ENCODE data around the gene BCORL1. TPM values are rescaled to one million over a fixed set of nuclear protein-coding genes. Genes with fewer than 3 reads are reported as not detected.

Gene BCORL1
- polyA plus RNA-seq, 1 donor from 2014 or later: 1.0 TPM

DNA sequence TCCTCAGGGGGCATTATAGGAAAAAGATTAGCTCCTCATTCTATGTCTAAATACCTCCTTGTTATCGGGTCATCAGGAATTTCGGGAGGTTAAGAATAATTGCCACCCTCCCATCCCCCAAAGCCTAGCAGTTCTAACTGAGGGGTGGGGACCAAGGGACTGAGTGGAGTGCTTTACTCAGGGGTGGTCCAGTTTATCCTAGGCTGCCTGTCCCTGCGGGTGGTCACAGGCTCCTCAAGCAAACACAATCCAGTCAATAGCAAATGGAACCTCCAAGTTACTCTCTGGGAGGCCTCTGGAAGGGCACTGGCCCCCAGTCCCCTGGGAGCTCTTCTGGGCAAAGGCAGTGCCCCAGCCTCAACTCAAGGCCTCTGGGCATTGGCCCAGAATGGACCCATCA, 121.2 kb downstream of the BCORL1 start:
- no peak for TF ChIP-seq EZH2 (IDR thresholded peaks at IDR 0.05; ENCODE audit: borderline replicate concordance, insufficient read depth, low read length, poor library complexity, severe bottlenecking)
- no peak for TF ChIP-seq SMC3 (conservative IDR thresholded peaks at IDR 0.05; ENCODE audit: poor library complexity)
- TF ChIP-seq RAD21 (conservative IDR thresholded peaks at IDR 0.05): no peak
- TF ChIP-seq, protein P1, sequence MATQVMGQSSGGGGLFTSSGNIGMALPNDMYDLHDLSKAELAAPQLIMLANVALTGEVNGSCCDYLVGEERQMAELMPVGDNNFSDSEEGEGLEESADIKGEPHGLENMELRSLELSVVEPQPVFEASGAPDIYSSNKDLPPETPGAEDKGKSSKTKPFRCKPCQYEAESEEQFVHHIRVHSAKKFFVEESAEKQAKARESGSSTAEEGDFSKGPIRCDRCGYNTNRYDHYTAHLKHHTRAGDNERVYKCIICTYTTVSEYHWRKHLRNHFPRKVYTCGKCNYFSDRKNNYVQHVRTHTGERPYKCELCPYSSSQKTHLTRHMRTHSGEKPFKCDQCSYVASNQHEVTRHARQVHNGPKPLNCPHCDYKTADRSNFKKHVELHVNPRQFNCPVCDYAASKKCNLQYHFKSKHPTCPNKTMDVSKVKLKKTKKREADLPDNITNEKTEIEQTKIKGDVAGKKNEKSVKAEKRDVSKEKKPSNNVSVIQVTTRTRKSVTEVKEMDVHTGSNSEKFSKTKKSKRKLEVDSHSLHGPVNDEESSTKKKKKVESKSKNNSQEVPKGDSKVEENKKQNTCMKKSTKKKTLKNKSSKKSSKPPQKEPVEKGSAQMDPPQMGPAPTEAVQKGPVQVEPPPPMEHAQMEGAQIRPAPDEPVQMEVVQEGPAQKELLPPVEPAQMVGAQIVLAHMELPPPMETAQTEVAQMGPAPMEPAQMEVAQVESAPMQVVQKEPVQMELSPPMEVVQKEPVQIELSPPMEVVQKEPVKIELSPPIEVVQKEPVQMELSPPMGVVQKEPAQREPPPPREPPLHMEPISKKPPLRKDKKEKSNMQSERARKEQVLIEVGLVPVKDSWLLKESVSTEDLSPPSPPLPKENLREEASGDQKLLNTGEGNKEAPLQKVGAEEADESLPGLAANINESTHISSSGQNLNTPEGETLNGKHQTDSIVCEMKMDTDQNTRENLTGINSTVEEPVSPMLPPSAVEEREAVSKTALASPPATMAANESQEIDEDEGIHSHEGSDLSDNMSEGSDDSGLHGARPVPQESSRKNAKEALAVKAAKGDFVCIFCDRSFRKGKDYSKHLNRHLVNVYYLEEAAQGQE (IDR thresholded peaks at IDR 0.05; ENCODE audit: borderline replicate concordance): no peak
- no peak for TF ChIP-seq POLR2AphosphoS5 (IDR thresholded peaks at IDR 0.05)
- TF ChIP-seq, protein P2, sequence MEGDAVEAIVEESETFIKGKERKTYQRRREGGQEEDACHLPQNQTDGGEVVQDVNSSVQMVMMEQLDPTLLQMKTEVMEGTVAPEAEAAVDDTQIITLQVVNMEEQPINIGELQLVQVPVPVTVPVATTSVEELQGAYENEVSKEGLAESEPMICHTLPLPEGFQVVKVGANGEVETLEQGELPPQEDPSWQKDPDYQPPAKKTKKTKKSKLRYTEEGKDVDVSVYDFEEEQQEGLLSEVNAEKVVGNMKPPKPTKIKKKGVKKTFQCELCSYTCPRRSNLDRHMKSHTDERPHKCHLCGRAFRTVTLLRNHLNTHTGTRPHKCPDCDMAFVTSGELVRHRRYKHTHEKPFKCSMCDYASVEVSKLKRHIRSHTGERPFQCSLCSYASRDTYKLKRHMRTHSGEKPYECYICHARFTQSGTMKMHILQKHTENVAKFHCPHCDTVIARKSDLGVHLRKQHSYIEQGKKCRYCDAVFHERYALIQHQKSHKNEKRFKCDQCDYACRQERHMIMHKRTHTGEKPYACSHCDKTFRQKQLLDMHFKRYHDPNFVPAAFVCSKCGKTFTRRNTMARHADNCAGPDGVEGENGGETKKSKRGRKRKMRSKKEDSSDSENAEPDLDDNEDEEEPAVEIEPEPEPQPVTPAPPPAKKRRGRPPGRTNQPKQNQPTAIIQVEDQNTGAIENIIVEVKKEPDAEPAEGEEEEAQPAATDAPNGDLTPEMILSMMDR (IDR thresholded peaks at IDR 0.05; ENCODE audit: poor library complexity, severe bottlenecking): no peak
- TF ChIP-seq TAF1 (IDR thresholded peaks at IDR 0.05; ENCODE audit: low read depth): no peak
- no peak for TF ChIP-seq MXI1 (conservative IDR thresholded peaks at IDR 0.05; ENCODE audit: poor library complexity, severe bottlenecking)
- no peak for TF ChIP-seq EP300 (conservative IDR thresholded peaks at IDR 0.05; ENCODE audit: poor library complexity, severe bottlenecking)
- Histone ChIP-seq H3K4me3 (ENCODE audit: low read length) (no peak overlapping the region), H3K27me3 (ENCODE audit: insufficient read depth, low read depth, low read length) (peaks cover 5% of the 10 kb centered on the region), H4K20me1 (ENCODE audit: insufficient read depth) (no peaks in the 10 kb centered on the region), H2AFZ (ENCODE audit: low read depth, low read length) (no peak overlapping the region), H3K79me2 (replicated peaks; ENCODE audit: insufficient read depth, low read length) (no peaks in the 10 kb centered on the region), H3K9ac (ENCODE audit: low read length) (no peak overlapping the region), H3F3A (ENCODE audit: insufficient read depth, low read length, poor library complexity, severe bottlenecking) (no peaks in the 10 kb centered on the region), H3K36me3 (ENCODE audit: insufficient read depth, low read length) (no peaks in the 10 kb centered on the region), H3K4me2 (ENCODE audit: low read length) (no peak overlapping the region), H3K9me2 (ENCODE audit: insufficient read depth, low read length) (no peaks in the 10 kb centered on the region), H3K27ac (ENCODE audit: low read length) (no peak overlapping the region), H3K9me3 (ENCODE audit: low read length) (no peaks in the 10 kb centered on the region)

DNA sequence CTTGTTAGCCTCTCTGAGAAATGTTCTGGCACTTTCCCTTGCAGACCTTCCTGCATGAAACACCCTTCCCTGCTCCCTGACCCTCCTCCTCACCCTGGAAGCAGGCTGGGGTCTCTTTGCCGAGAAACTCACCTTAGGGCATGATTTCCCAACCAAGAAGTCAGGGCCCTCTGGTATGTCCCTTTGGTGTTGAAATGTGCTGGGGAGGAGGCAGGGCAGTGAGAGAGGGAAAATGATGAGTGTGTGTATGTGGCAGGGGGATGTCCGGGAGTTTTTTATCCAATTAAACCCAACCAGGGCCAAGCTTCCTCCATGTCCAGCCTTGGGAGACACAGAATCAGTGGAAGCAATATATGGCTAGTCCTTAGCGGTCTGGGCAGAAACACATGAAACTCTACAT, 122.8 kb downstream of the BCORL1 start:
- Histone ChIP-seq H3K4me3 (ENCODE audit: low read length) (no peak overlapping the region), H3K4me2 (ENCODE audit: low read length) (no peak overlapping the region), H2AFZ (ENCODE audit: low read depth, low read length) (no peak overlapping the region), H3K36me3 (ENCODE audit: insufficient read depth, low read length) (no peaks in the 10 kb centered on the region), H4K20me1 (ENCODE audit: insufficient read depth) (no peaks in the 10 kb centered on the region), H3F3A (ENCODE audit: insufficient read depth, low read length, poor library complexity, severe bottlenecking) (no peaks in the 10 kb centered on the region), H3K9ac (ENCODE audit: low read length) (no peak overlapping the region), H3K9me3 (ENCODE audit: low read length) (no peaks in the 10 kb centered on the region), H3K27ac (ENCODE audit: low read length) (no peak overlapping the region), H3K9me2 (ENCODE audit: insufficient read depth, low read length) (no peaks in the 10 kb centered on the region), H3K79me2 (replicated peaks; ENCODE audit: insufficient read depth, low read length) (no peaks in the 10 kb centered on the region), H3K27me3 (ENCODE audit: insufficient read depth, low read depth, low read length) (peaks cover 22% of the 10 kb centered on the region)
- TF ChIP-seq RAD21 (conservative IDR thresholded peaks at IDR 0.05) (no peak), SMC3 (conservative IDR thresholded peaks at IDR 0.05; ENCODE audit: poor library complexity) (no peak), MXI1 (conservative IDR thresholded peaks at IDR 0.05; ENCODE audit: poor library complexity, severe bottlenecking) (no peak), EZH2 (IDR thresholded peaks at IDR 0.05; ENCODE audit: borderline replicate concordance, insufficient read depth, low read length, poor library complexity, severe bottlenecking) (no peak), POLR2AphosphoS5 (IDR thresholded peaks at IDR 0.05) (no peak), TAF1 (IDR thresholded peaks at IDR 0.05; ENCODE audit: low read depth) (no peak), EP300 (conservative IDR thresholded peaks at IDR 0.05; ENCODE audit: poor library complexity, severe bottlenecking) (no peak)
- TF ChIP-seq, protein P2 (IDR thresholded peaks at IDR 0.05; ENCODE audit: poor library complexity, severe bottlenecking): no peak
- TF ChIP-seq, protein P1 (IDR thresholded peaks at IDR 0.05; ENCODE audit: borderline replicate concordance): no peak

All from neural cell (in vitro differentiated cells).